Measurements from ENCODE around the gene ZDHHC12.
A peak's percentile ranks its signal among the peaks of the same experiment; 100 is the strongest.

ZDHHC12 gene

GRCh38 chr9:128722380-128723351 lies 1.3 kb downstream of the ZDHHC12 start:
- no peak for TF ChIP-seq SUZ12 (IDR thresholded peaks at IDR 0.05; ENCODE audit: extremely low read depth, insufficient read depth, insufficient read length)
- TF ChIP-seq ZNF274 (IDR thresholded peaks at IDR 0.05; ENCODE audit: low read depth, low read length): no peak
- TF ChIP-seq YY1 (IDR thresholded peaks at IDR 0.05; ENCODE audit: insufficient read depth, insufficient read length): no peak
- Histone ChIP-seq H3K4me3 (ENCODE audit: insufficient read length, low read depth) (peak overlapping the region; percentile 94), H3K27me3 (ENCODE audit: insufficient read depth, insufficient read length) (no peaks in the 10 kb centered on the region), H3K36me3 (ENCODE audit: insufficient read depth, insufficient read length, low read length) (peaks cover 39% of the 10 kb centered on the region), H3K9me3 (ENCODE audit: insufficient read depth, low read length) (no peaks in the 10 kb centered on the region), H3K4me1 (ENCODE audit: insufficient read depth, insufficient read length) (peaks cover 8% of the 10 kb centered on the region), H3K9ac (ENCODE audit: insufficient read length, low read depth) (peak overlapping the region; percentile 99)
- no peak for DNase-seq (ENCODE audit: low read depth, low spot score)

GRCh38 chr9:128721487-128722010 lies 2.4 kb downstream of the ZDHHC12 start:
- no peak for TF ChIP-seq SUZ12 (IDR thresholded peaks at IDR 0.05; ENCODE audit: extremely low read depth, insufficient read depth, insufficient read length)
- no peak for TF ChIP-seq YY1 (IDR thresholded peaks at IDR 0.05; ENCODE audit: insufficient read depth, insufficient read length)
- no peak for TF ChIP-seq ZNF274 (IDR thresholded peaks at IDR 0.05; ENCODE audit: low read depth, low read length)
- no peak for DNase-seq (ENCODE audit: low read depth, low spot score)
- H3K9me3 ChIP-seq (ENCODE audit: insufficient read depth, low read length): no peaks in the 10 kb centered on the region
- H3K27me3 ChIP-seq (ENCODE audit: insufficient read depth, insufficient read length): no peaks in the 10 kb centered on the region
- no peak overlapping the region for H3K4me3 ChIP-seq (ENCODE audit: insufficient read length, low read depth)
- H3K4me1 ChIP-seq (ENCODE audit: insufficient read depth, insufficient read length): peaks cover 8% of the 10 kb centered on the region
- H3K9ac ChIP-seq (ENCODE audit: insufficient read length, low read depth): no peak overlapping the region
- peaks cover 45% of the 10 kb centered on the region for H3K36me3 ChIP-seq (ENCODE audit: insufficient read depth, insufficient read length, low read length)

GRCh38 chr9:128720841-128721486 lies 3.0 kb downstream of the ZDHHC12 start:
- no peak for TF ChIP-seq YY1 (IDR thresholded peaks at IDR 0.05; ENCODE audit: insufficient read depth, insufficient read length)
- TF ChIP-seq ZNF274 (IDR thresholded peaks at IDR 0.05; ENCODE audit: low read depth, low read length): no peak
- Histone ChIP-seq H3K9me3 (ENCODE audit: insufficient read depth, low read length) (no peaks in the 10 kb centered on the region), H3K4me1 (ENCODE audit: insufficient read depth, insufficient read length) (peaks cover 8% of the 10 kb centered on the region), H3K27me3 (ENCODE audit: insufficient read depth, insufficient read length) (no peaks in the 10 kb centered on the region), H3K4me3 (ENCODE audit: insufficient read length, low read depth) (no peak overlapping the region), H3K9ac (ENCODE audit: insufficient read length, low read depth) (no peak overlapping the region), H3K36me3 (ENCODE audit: insufficient read depth, insufficient read length, low read length) (peaks cover 46% of the 10 kb centered on the region)
- no peak for DNase-seq (ENCODE audit: low read depth, low spot score)

GRCh38 chr9:128719919-128720605 lies 3.9 kb downstream of the ZDHHC12 start:
- Histone ChIP-seq H3K27me3 (ENCODE audit: insufficient read depth, insufficient read length) (no peaks in the 10 kb centered on the region), H3K4me1 (ENCODE audit: insufficient read depth, insufficient read length) (peaks cover 8% of the 10 kb centered on the region), H3K9me3 (ENCODE audit: insufficient read depth, low read length) (no peaks in the 10 kb centered on the region), H3K9ac (ENCODE audit: insufficient read length, low read depth) (peak overlapping the region; percentile 4), H3K4me3 (ENCODE audit: insufficient read length, low read depth) (no peak overlapping the region), H3K36me3 (ENCODE audit: insufficient read depth, insufficient read length, low read length) (peaks cover 54% of the 10 kb centered on the region)
- TF ChIP-seq SUZ12 (IDR thresholded peaks at IDR 0.05; ENCODE audit: extremely low read depth, insufficient read depth, insufficient read length) (no peak), ZNF274 (IDR thresholded peaks at IDR 0.05; ENCODE audit: low read depth, low read length) (no peak), YY1 (IDR thresholded peaks at IDR 0.05; ENCODE audit: insufficient read depth, insufficient read length) (no peak)
- DNase-seq (ENCODE audit: low read depth, low spot score): no peak

- Histone ChIP-seq H3K4me3 (ENCODE audit: insufficient read length, low read depth) (no peak overlapping the region), H3K9ac (ENCODE audit: insufficient read length, low read depth) (no peak overlapping the region), H3K4me1 (ENCODE audit: insufficient read depth, insufficient read length) (peaks cover 6% of the 10 kb centered on the region), H3K36me3 (ENCODE audit: insufficient read depth, insufficient read length, low read length) (peaks cover 70% of the 10 kb centered on the region), H3K27me3 (ENCODE audit: insufficient read depth, insufficient read length) (no peaks in the 10 kb centered on the region), H3K9me3 (ENCODE audit: insufficient read depth, low read length) (no peaks in the 10 kb centered on the region)
- DNase-seq (ENCODE audit: low read depth, low spot score): no peak
- TF ChIP-seq ZNF274 (IDR thresholded peaks at IDR 0.05; ENCODE audit: low read depth, low read length): no peak
- no peak for TF ChIP-seq YY1 (IDR thresholded peaks at IDR 0.05; ENCODE audit: insufficient read depth, insufficient read length)
- TF ChIP-seq SUZ12 (IDR thresholded peaks at IDR 0.05; ENCODE audit: extremely low read depth, insufficient read depth, insufficient read length): no peak
Observed at GRCh38 chr9:128718475-128718874, 5.5 kb downstream of the ZDHHC12 start.

- no peak overlapping the region for H3K4me3 ChIP-seq (ENCODE audit: insufficient read length, low read depth)
- no peaks in the 10 kb centered on the region for H3K9me3 ChIP-seq (ENCODE audit: insufficient read depth, low read length)
- TF ChIP-seq YY1 (IDR thresholded peaks at IDR 0.05; ENCODE audit: insufficient read depth, insufficient read length) (no peak), SUZ12 (IDR thresholded peaks at IDR 0.05; ENCODE audit: extremely low read depth, insufficient read depth, insufficient read length) (no peak), ZNF274 (IDR thresholded peaks at IDR 0.05; ENCODE audit: low read depth, low read length) (no peak)
- H3K9ac ChIP-seq (ENCODE audit: insufficient read length, low read depth): no peak overlapping the region
- peaks cover 74% of the 10 kb centered on the region for H3K36me3 ChIP-seq (ENCODE audit: insufficient read depth, insufficient read length, low read length)
- no peaks in the 10 kb centered on the region for H3K27me3 ChIP-seq (ENCODE audit: insufficient read depth, insufficient read length)
- DNase-seq (ENCODE audit: low read depth, low spot score): no peak
- peaks cover 4% of the 10 kb centered on the region for H3K4me1 ChIP-seq (ENCODE audit: insufficient read depth, insufficient read length)
Observed at GRCh38 chr9:128718047-128718446, 5.9 kb downstream of the ZDHHC12 start.
